Trophoblast cell (in vitro differentiated cells and primary cell): ENCODE results near the gene SGMS1.
A peak's percentile ranks its signal among the peaks of the same experiment; 100 is the strongest.

Experiments used
- DNase-seq, 2 donors: peaks; one replicate each; pipeline ENCODE4 v3.0.0-alpha.2; 2016
- H2AFZ ChIP-seq: 2 replicates; pipeline ENCODE4 v1.6.1; 2013; ENCODE audit warnings: low read length, moderate library complexity, mild to moderate bottlenecking; ENCODE audit not compliant: insufficient read depth, poor library complexity
- H2AK5ac ChIP-seq: 2 replicates; pipeline ENCODE4 v1.6.1; 2013; ENCODE audit warnings: mild to moderate bottlenecking, low read length
- H2BK120ac ChIP-seq: 2 replicates; pipeline ENCODE4 v1.6.1; 2013; ENCODE audit warnings: low read length, mild to moderate bottlenecking, moderate library complexity; ENCODE audit not compliant: insufficient read depth, poor library complexity
- H2BK12ac ChIP-seq: 2 replicates; pipeline ENCODE4 v1.6.1; 2013; ENCODE audit warnings: mild to moderate bottlenecking, low read length, moderate library complexity
- H2BK5ac ChIP-seq: 2 replicates; pipeline ENCODE4 v1.6.1; 2013; ENCODE audit warnings: low read length, low read depth, moderate library complexity, mild to moderate bottlenecking; ENCODE audit not compliant: poor library complexity
- H3K14ac ChIP-seq: 2 replicates; pipeline ENCODE4 v1.6.1; 2013; ENCODE audit warnings: mild to moderate bottlenecking, low read length
- H3K18ac ChIP-seq: 2 replicates; pipeline ENCODE4 v1.6.1; 2013; ENCODE audit warnings: mild to moderate bottlenecking, low read length
- H3K23ac ChIP-seq: 2 replicates; pipeline ENCODE4 v1.6.1; 2013; ENCODE audit warnings: low read length
- H3K27ac ChIP-seq: 2 replicates; pipeline ENCODE4 v1.5.1; 2013; ENCODE audit warnings: low read depth, mild to moderate bottlenecking, inconsistent platforms, low read length, moderate library complexity
- H3K27me3 ChIP-seq: 2 replicates; pipeline ENCODE4 v1.6.1; 2013; ENCODE audit warnings: inconsistent platforms, mild to moderate bottlenecking, low read length, moderate library complexity; ENCODE audit not compliant: insufficient read depth
- H3K36me3 ChIP-seq, 2 experiments: 1 replicate in 1 of 2; 2 replicates in 1 of 2; pipeline ENCODE4 v1.6.1; 2013; ENCODE audit warnings: low read length in 2 of 2, mild to moderate bottlenecking in 2 of 2, moderate library complexity in 1 of 2; ENCODE audit not compliant: insufficient read depth in 2 of 2, control insufficient read depth in 1 of 2
- H3K4ac ChIP-seq: 2 replicates; pipeline ENCODE4 v1.6.1; 2013; ENCODE audit warnings: low read depth, mild to moderate bottlenecking, low read length, moderate library complexity
- H3K4me1 ChIP-seq, 2 experiments: 1 replicate in 1 of 2; 2 replicates in 1 of 2; pipeline ENCODE4 v1.6.1; 2013; ENCODE audit warnings: low read length in 2 of 2, mild to moderate bottlenecking in 2 of 2, moderate library complexity in 1 of 2; ENCODE audit not compliant: insufficient read depth in 2 of 2, control insufficient read depth in 1 of 2
- H3K4me2 ChIP-seq: 2 replicates; pipeline ENCODE4 v1.6.1; 2013; ENCODE audit warnings: inconsistent platforms, mild to moderate bottlenecking, low read length, moderate library complexity
- H3K4me3 ChIP-seq: 2 replicates; pipeline ENCODE4 v1.5.1; 2013; ENCODE audit warnings: mild to moderate bottlenecking, low read depth, low read length, inconsistent platforms
- H3K79me1 ChIP-seq: one replicate; pipeline ENCODE4 v1.6.1; 2013; ENCODE audit warnings: low read length
- H3K79me2 ChIP-seq: 2 replicates; pipeline ENCODE4 v1.6.1; 2013; ENCODE audit warnings: low read length, mild to moderate bottlenecking; ENCODE audit not compliant: control insufficient read depth, insufficient read depth, poor library complexity
- H3K9ac ChIP-seq: 2 replicates; pipeline ENCODE4 v1.6.1; 2013; ENCODE audit warnings: mild to moderate bottlenecking, low read length
- H3K9me3 ChIP-seq: 2 replicates; pipeline ENCODE4 v1.6.1; 2013; ENCODE audit warnings: low read depth, mild to moderate bottlenecking, control low read depth, inconsistent platforms, low read length; ENCODE audit not compliant: insufficient read depth
- H4K12ac ChIP-seq: 2 replicates; pipeline ENCODE4 v1.6.1; 2013; ENCODE audit warnings: low read depth, mild to moderate bottlenecking, low read length, moderate library complexity
- H4K8ac ChIP-seq: 2 replicates; pipeline ENCODE4 v1.6.1; 2013; ENCODE audit warnings: low read depth, mild to moderate bottlenecking, low read length, moderate library complexity
- H4K91ac ChIP-seq: one replicate; pipeline ENCODE4 v1.6.1; 2013; ENCODE audit warnings: low read depth, mild to moderate bottlenecking, low read length, moderate library complexity
- WGBS: extraction: QIAGEN DNeasy Blood & Tissue Kit; methylation state at CpG from one replicate; pipeline ENCODE4 v1.1.7; 2013; ENCODE audit warnings: missing lambda C conversion rate; ENCODE audit not compliant: insufficient read length, insufficient coverage; ENCODE audit errors: extremely low coverage; 5-methylcytosine and 5-hydroxymethylcytosine counted together

Gene SGMS1

DNA sequence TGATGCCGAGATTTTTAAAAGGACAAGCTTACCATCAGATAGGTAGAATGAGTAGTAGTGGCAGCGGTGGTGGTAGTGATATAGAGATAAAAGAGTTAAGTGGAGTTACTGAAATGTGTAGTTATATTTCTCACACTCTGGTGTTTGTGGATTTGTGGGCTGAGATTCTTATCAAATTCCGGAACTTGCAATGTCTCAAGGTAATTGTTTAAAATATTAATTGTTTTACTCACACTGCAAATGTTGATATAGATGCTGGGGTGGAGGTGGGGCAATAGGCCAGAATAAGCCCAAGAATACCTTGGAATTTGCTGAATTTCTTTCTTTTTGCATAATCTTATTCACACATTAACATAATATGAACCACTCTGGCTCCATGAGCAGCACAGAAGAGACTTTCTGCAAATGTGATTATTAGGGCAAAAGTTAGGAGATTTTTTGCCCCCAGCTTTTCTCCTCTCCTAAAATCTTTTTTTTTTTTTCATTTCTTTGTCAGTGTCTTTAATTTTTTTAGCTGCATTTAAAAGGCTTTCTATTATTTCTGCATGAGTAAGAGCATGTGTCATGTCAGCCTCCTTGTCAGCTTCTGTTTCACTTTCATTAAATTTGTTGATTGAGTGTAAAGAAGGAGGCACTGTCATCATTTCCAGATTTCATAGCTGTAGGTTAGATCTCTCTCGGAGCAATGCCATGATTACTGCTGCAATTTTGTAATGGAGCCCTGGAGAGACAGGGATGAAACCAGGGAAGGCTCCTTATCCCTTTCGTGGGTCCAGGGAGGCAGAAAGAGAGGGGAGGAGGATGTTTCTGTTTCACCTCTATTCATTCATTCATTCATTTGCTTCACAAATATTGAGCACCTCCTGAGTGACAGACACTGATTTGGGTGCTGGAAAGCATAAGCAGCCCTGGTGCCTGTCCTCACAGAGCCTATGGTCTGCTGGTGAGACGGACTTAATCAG is 13.1 kb upstream of the SGMS1 start:
- Histone ChIP-seq H3K4me2 (no peak overlapping the region), H3K18ac (no peak overlapping the region), H3K23ac (no peak overlapping the region), H3K27ac (no peak overlapping the region), H3K14ac (no peak overlapping the region), H4K8ac (no peak overlapping the region), H2BK5ac (no peak overlapping the region), H3K27me3 (no peaks in the 10 kb centered on the region), H2AFZ (no peak overlapping the region), H3K36me3 (no peaks in the 10 kb centered on the region), H3K9ac (no peak overlapping the region), H3K79me1 (no peaks in the 10 kb centered on the region), H3K4ac (no peak overlapping the region), H2AK5ac (no peak overlapping the region), H4K91ac (no peak overlapping the region), H4K12ac (no peak overlapping the region), H3K9me3 (no peaks in the 10 kb centered on the region), H2BK12ac (no peak overlapping the region), H2BK120ac (no peak overlapping the region), H3K79me2 (no peaks in the 10 kb centered on the region), H3K4me3 (no peak overlapping the region), H3K4me1 (no peaks in the 10 kb centered on the region)
- peak in 1 of 2 donors; percentile 38 for DNase-seq
- no CpG with 5 or more reads among the region's 6 CpGs for WGBS

DNA sequence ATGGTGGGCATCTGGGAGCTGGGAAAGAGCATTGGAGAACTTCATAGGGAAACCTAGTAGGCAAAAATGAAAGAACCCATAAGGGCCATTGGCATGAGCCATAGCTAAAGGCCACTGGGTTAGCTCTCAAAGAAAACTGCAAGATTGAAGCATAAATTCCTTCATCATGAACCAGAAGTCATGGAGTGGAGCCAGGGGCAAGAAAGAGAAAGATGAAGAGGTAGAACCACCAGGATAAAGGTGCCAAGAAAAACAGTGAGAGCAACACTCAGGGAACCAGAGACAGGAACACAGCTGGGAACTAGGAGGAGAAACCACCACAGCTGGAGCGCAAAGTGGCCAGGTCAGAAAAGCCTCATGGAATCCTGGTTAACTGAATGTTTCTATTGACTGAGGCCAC is 11.5 kb upstream of the SGMS1 start:
- no peak overlapping the region for H3K27ac ChIP-seq
- H2BK120ac ChIP-seq = no peak overlapping the region
- no peak overlapping the region for H3K14ac ChIP-seq
- no peak overlapping the region for H3K4me2 ChIP-seq
- DNase-seq = no peak
- no peaks in the 10 kb centered on the region for H3K36me3 ChIP-seq
- H4K12ac ChIP-seq = no peak overlapping the region
- no peak overlapping the region for H3K4me3 ChIP-seq
- no peak overlapping the region for H3K9ac ChIP-seq
- H2AK5ac ChIP-seq = no peak overlapping the region
- no peak overlapping the region for H2BK5ac ChIP-seq
- H3K18ac ChIP-seq = no peak overlapping the region
- H3K4me1 ChIP-seq = no peaks in the 10 kb centered on the region
- H3K79me2 ChIP-seq = no peaks in the 10 kb centered on the region
- H2AFZ ChIP-seq = no peak overlapping the region
- no peaks in the 10 kb centered on the region for H3K9me3 ChIP-seq
- H3K27me3 ChIP-seq = no peaks in the 10 kb centered on the region
- no peak overlapping the region for H4K91ac ChIP-seq
- no peaks in the 10 kb centered on the region for H3K79me1 ChIP-seq
- WGBS = no CpG with 5 or more reads among the region's 1 CpG
- no peak overlapping the region for H3K23ac ChIP-seq
- no peak overlapping the region for H4K8ac ChIP-seq
- no peak overlapping the region for H2BK12ac ChIP-seq
- no peak overlapping the region for H3K4ac ChIP-seq

DNA sequence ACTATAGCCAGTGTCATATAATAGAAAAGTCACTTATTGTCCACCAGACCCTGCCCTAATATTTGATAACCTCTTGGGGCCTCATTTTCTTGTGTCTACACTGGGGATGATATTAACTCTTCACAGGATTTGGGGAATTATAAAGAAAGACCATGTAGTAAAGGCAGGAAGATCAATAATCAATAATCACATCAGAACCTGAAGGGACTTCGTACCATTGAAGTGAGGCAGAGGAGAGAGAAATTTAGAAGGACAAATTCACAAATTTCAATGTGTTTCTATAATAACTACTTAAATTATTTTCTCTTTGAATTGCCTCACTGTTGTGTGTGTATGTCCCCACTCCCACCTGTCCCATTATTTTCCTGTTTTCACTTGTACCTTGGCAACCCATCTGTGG is 10.7 kb upstream of the SGMS1 start:
- Histone ChIP-seq H3K14ac (no peak overlapping the region), H3K27ac (no peak overlapping the region), H2AK5ac (no peak overlapping the region), H2AFZ (no peak overlapping the region), H3K4ac (no peak overlapping the region), H3K9ac (no peak overlapping the region), H3K23ac (no peak overlapping the region), H2BK120ac (no peak overlapping the region), H4K12ac (no peak overlapping the region), H3K4me2 (no peak overlapping the region), H3K27me3 (no peaks in the 10 kb centered on the region), H3K4me3 (no peak overlapping the region), H3K36me3 (no peaks in the 10 kb centered on the region), H3K79me1 (no peaks in the 10 kb centered on the region), H4K8ac (no peak overlapping the region), H3K18ac (no peak overlapping the region), H3K9me3 (no peaks in the 10 kb centered on the region), H2BK5ac (no peak overlapping the region), H3K4me1 (no peaks in the 10 kb centered on the region), H4K91ac (no peak overlapping the region), H3K79me2 (no peaks in the 10 kb centered on the region), H2BK12ac (no peak overlapping the region)
- DNase-seq = no peak
- no CpG with 5 or more reads among the region's 1 CpG for WGBS

DNA sequence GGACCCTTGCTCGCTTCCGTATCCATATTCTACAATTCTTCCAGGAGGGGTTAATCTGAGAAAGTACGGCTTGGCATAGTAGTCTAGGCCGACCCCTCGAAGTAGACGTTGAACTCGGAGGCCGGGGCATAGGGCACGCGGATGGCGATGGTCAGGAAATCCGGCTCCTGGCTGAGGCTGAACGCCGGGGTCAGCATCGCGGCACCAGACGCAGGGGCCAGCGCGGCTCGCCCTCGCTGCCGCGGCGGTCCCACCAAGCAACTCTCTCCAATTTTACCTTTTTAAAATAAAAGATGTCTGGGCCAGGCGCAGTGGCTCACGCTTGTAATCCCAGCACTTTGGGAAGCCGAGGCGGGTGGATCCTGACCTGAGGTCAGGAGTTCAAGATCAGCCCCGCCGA is 7.3 kb upstream of the SGMS1 start:
- Histone ChIP-seq H3K4me3 (no peak overlapping the region), H3K23ac (no peak overlapping the region), H2AFZ (no peak overlapping the region), H4K8ac (no peak overlapping the region), H3K79me1 (no peaks in the 10 kb centered on the region), H3K36me3 (no peaks in the 10 kb centered on the region), H3K79me2 (no peaks in the 10 kb centered on the region), H3K4me2 (no peak overlapping the region), H3K18ac (no peak overlapping the region), H3K14ac (no peak overlapping the region), H2AK5ac (no peak overlapping the region), H4K12ac (no peak overlapping the region), H3K9ac (no peak overlapping the region), H3K4me1 (no peaks in the 10 kb centered on the region), H2BK120ac (no peak overlapping the region), H3K27me3 (no peaks in the 10 kb centered on the region), H3K4ac (no peak overlapping the region), H2BK5ac (no peak overlapping the region), H3K9me3 (no peaks in the 10 kb centered on the region), H3K27ac (no peak overlapping the region), H4K91ac (no peak overlapping the region), H2BK12ac (no peak overlapping the region)
- DNase-seq = no peak
- no CpG with 5 or more reads among the region's 30 CpGs for WGBS
